ENCODE data around the gene CIAO3. TPM values are rescaled to one million over a fixed set of nuclear protein-coding genes. Genes with fewer than 3 reads are reported as not detected.
A peak's percentile ranks its signal among the peaks of the same experiment; 100 is the strongest.

CIAO3 gene
- total and polyA plus RNA-seq, 2 donors (not counting 1 experiment from before 2014, with no cell fraction given): 59.4 to 68.4 TPM

- Histone ChIP-seq H3K36me3 (replicated peaks in 1 of 2; ENCODE audit: control extremely low read depth in 1 of 2, control insufficient read depth in 1 of 2, extremely low read depth in 1 of 2, insufficient read depth in 2 of 2, low read length in 1 of 2) (peaks cover 0 to 27% of the 10 kb centered on the region in 2 experiments), H3K27ac (ENCODE audit: low read length in 2 of 2) (peak overlapping the region in 1 of 2 donors; percentile 89), H3K4me2 (replicated peaks; ENCODE audit: low read depth, low read length, poor library complexity, severe bottlenecking) (peak overlapping the region; percentile 97), H3K4me1 (ENCODE audit: control insufficient read depth in 2 of 2, insufficient read depth in 2 of 2, low read length in 2 of 2) (peaks cover 37 to 51% of the 10 kb centered on the region in 2 donors), H4K20me1 (ENCODE audit: control insufficient read depth, insufficient read depth, low read length, poor library complexity, severe bottlenecking) (peaks cover 35% of the 10 kb centered on the region), H3K27me3 (replicated peaks in 1 of 4; ENCODE audit: control extremely low read depth in 1 of 4, control insufficient read depth in 3 of 4, insufficient read depth in 4 of 4, low read length in 3 of 4) (no peaks in the 10 kb centered on the region), H3K79me2 (ENCODE audit: control insufficient read depth, insufficient read depth, low read length) (peaks cover 50% of the 10 kb centered on the region), H3K9ac (ENCODE audit: low read length) (no peak overlapping the region), H2AFZ (ENCODE audit: insufficient read depth, low read depth, low read length, poor library complexity, severe bottlenecking) (no peak overlapping the region), H3K4me3 (ENCODE audit: control extremely low read depth in 1 of 5, extremely low read depth in 1 of 5, insufficient read depth in 1 of 5, low read depth in 2 of 5, low read length in 4 of 5) (no peak overlapping the region), H3K9me3 (ENCODE audit: control extremely low read depth in 1 of 3, control insufficient read depth in 2 of 3, insufficient read depth in 1 of 3, low read length in 2 of 3) (no peaks in the 10 kb centered on the region)
- no peaks in the 10 kb centered on the region for H3K27me3 Mint-ChIP-seq
- ChIA-PET CTCF (no interaction called here), POLR2A (no interaction called here)
- H3K9me3 Mint-ChIP-seq (ENCODE audit: insufficient read depth): no peaks in the 10 kb centered on the region
- no peak for ATAC-seq (ENCODE audit: low read depth)
- WGBS (ENCODE audit: insufficient coverage): 96% methylated on average over 61 of the region's 61 CpGs
- H3K4me3 Mint-ChIP-seq: no peak overlapping the region
- TF ChIP-seq EZH2 (IDR thresholded peaks at IDR 0.05; ENCODE audit: borderline replicate concordance, insufficient read depth, low read depth, low read length, poor library complexity, severe bottlenecking) (no peak), CTCF (IDR thresholded peaks at IDR 0.05) (no peak)
- DNase-seq: no peak
- H3K27ac Mint-ChIP-seq: no peak overlapping the region
- intact Hi-C loops (cut with micrococcal nuclease): loop anchor here (1.0 to 5.0 kb wide), 6 partner anchors 16 to 56 kb away; partner anchors contain the start of genes ANTKMT, CIAO3, MCRIP2 and RHOT2
- H3K4me1 Mint-ChIP-seq: peaks cover 36% of the 10 kb centered on the region
Measured at GRCh38 chr16:684961-685696, 55.7 kb downstream of the CIAO3 start.
